AG20443 (cell line): ENCODE measurements around the gene PHC3.
"Not testable (repeated sequence)": the region's sequence is repeated elsewhere in the genome, so short reads cannot be mapped to it uniquely, and the experiment has no call there.

Experiments
- DNase-seq: peaks from one replicate; pipeline ENCODE4 v3.0.0; 2012; ENCODE audit warnings: low spot score, mixed read lengths

PHC3 gene

GRCh38 chr3:170128977-170129431 is 52.5 kb downstream of the PHC3 start:
- DNase-seq, result peak; percentile 65

- no peak for DNase-seq
These were observed 53.1 kb downstream of the PHC3 start for GRCh38 chr3:170128259-170128976.

GRCh38 chr3:170117134-170117533 is 64.4 kb downstream of the PHC3 start:
- no peak for DNase-seq

- not testable (repeated sequence) for DNase-seq
These were observed 67.4 kb downstream of the PHC3 start for GRCh38 chr3:170114165-170114564.

- DNase-seq, result no peak
These were observed 70.3 kb downstream of the PHC3 start for GRCh38 chr3:170111147-170111771.

GRCh38 chr3:170109579-170110293 is 71.8 kb downstream of the PHC3 start:
- DNase-seq, result no peak

- no peak for DNase-seq
These were observed 72.6 kb downstream of the PHC3 start for GRCh38 chr3:170108955-170109354.

- DNase-seq, result peak; percentile 17
These were observed 73.6 kb downstream of the PHC3 start for GRCh38 chr3:170107941-170108340.

- no peak for DNase-seq
These were observed 79.1 kb downstream of the PHC3 start for GRCh38 chr3:170102431-170102830.

- DNase-seq, result no peak
These were observed 80.6 kb downstream of the PHC3 start for GRCh38 chr3:170100944-170101343.

GRCh38 chr3:170098753-170099152 is 82.8 kb downstream of the PHC3 start:
- DNase-seq, result no peak

GRCh38 chr3:170096342-170096741 is 85.2 kb downstream of the PHC3 start:
- no peak for DNase-seq

- DNase-seq, result no peak
These were observed 85.8 kb downstream of the PHC3 start for GRCh38 chr3:170095771-170096170.

GRCh38 chr3:170092907-170093306 is 88.6 kb downstream of the PHC3 start:
- DNase-seq, result no peak

- no peak for DNase-seq
These were observed 90.9 kb downstream of the PHC3 start for GRCh38 chr3:170090601-170090981.

GRCh38 chr3:170089862-170090600 is 91.5 kb downstream of the PHC3 start:
- DNase-seq, result no peak

GRCh38 chr3:170085396-170085795 is 96.1 kb downstream of the PHC3 start:
- DNase-seq, result no peak

GRCh38 chr3:170083343-170083742 is 98.2 kb downstream of the PHC3 start:
- no peak for DNase-seq

- DNase-seq, result peak; percentile 47
These were observed 100.3 kb downstream of the PHC3 start for GRCh38 chr3:170081079-170081741.

- no peak for DNase-seq
These were observed 100.9 kb downstream of the PHC3 start for GRCh38 chr3:170080605-170081004.

GRCh38 chr3:170079536-170080165 is 101.9 kb downstream of the PHC3 start:
- DNase-seq, result no peak
